LHCN-M2 (cell line): ENCODE results near the gene COPS6. TPM values are rescaled to one million over a fixed set of nuclear protein-coding genes. Genes with fewer than 3 reads are reported as not detected.
A peak's percentile ranks its signal among the peaks of the same experiment; 100 is the strongest.
"Not testable (repeated sequence)": the region's sequence is repeated elsewhere in the genome, so short reads cannot be mapped to it uniquely, and the experiment has no call there.

Source experiments
- DNase-seq: peaks from one replicate; pipeline ENCODE4 v3.0.0-alpha.2; 2012; ENCODE audit warnings: low read depth
- total RNA-seq: library from RNA; depleted of rRNA; stranded (reverse); fragments of >200 nt; gene quantifications from 2 replicates; pipeline ENCODE4 v1.2.3, GENCODE V29; 2014; rRNA removed

COPS6 gene
- total RNA-seq, 1 experiment from 2014 or later, result 100 TPM

DNA sequence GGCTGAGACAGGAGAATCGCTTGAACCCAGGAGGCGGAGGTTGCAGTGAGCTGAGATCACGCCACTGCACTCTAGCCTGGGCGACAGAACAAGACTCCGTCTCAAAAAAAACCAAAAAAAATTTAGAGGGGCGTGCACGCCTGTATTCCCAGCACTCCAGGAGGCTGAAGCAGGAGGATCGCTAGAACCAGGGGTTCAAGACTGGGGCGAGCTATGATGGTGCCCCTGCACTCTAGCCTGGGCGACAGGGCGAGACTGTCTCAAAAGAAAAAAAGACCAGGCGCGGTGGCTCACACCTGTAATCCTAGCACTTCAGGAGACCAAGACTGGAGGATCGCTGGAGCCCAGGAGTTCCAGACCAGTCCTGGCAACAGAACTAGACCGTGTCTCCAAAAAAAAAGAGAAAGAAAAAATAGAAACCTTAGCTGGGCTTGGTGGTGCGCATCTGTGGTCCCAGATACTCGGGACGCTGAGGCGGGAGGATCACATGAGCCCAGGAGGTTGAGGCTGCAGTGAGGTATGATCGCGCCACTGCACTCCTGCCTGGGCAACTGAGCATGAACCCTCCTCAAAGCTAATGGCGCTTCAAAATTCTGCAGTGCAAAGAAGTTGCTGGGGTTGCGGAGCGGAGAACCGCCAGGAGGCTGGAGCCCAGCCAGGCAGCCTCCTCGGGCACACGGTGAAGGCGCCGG lies 37.6 kb downstream of the COPS6 start:
- DNase-seq, result no peak

GRCh38 chr7:100126931-100127865 lies 38.4 kb downstream of the COPS6 start, which contains the start of gene MBLAC1:
MBLAC1 (plus strand) TSS chr7:100126967; CDS start chr7:100127396, 429 bp downstream.
- peak; percentile 93 for DNase-seq

- no peak for DNase-seq
These were observed 39.3 kb downstream of the COPS6 start for GRCh38 chr7:100127866-100128636.

GRCh38 chr7:100128637-100128963 lies 39.8 kb downstream of the COPS6 start:
- no peak for DNase-seq

DNA sequence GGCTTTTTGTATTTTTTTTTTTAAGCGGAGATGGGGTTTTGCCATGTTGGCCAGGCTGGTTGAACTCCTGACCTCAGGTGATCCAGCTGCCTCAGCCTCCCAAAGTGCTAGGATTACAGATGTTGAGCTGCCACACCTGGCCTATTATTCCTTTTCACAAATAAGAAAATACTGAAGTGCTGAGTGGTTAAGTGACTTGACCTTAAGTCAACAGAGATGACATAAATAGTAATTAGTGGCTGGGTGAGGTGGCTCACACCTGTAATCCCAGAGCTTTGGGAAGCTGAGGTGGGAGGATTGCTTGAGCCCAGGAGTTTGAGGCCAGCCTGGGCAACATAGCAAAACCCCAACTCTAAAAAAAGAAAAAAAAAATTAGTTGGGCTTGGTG lies 41.4 kb downstream of the COPS6 start:
- not testable (repeated sequence) for DNase-seq

- peak; percentile 45 for DNase-seq
These were observed 42.1 kb downstream of the COPS6 start for GRCh38 chr7:100130608-100131453.

DNA sequence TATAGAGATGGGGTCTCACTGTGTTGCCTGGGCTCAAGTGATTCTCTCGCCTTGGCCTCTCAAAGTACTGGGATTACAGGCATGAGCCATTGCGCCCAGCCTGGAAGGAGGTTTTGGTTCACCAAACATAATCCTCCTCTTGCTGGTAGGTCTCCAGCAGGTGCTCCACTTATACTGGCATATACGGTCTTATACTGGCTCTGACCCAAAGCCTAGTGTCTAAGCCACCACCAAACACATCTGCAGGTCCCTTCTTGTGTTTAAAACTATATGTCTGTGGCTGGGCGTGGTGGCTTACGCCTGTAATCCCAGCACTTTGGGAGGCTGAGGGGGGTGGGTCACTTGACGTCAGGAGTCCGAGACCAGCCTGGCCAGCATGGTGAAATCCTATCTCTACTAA lies 43.4 kb downstream of the COPS6 start:
- no peak for DNase-seq

DNA sequence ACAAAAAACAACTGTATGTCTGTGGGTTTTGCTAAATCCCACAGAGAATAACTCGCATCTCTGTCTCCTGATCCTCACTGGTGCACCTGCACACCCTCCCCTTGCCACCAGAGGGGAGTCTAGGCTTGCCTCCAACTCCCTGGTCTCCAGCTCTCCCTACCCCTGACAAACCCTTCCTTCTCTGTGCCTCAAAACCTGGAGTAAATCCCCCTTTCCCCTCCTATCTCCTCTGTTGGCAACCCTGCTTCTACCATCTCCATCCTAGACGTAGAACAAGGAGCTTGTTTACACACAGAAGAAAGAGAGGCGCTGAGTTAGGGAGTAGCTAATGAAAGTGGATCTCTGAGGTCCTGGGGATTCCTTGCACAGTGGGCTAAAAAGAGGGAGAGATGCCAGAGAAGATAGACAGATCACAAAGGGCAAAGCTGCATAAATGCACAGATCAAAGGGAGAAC lies 44.0 kb downstream of the COPS6 start:
- DNase-seq, result peak; percentile 62

DNA sequence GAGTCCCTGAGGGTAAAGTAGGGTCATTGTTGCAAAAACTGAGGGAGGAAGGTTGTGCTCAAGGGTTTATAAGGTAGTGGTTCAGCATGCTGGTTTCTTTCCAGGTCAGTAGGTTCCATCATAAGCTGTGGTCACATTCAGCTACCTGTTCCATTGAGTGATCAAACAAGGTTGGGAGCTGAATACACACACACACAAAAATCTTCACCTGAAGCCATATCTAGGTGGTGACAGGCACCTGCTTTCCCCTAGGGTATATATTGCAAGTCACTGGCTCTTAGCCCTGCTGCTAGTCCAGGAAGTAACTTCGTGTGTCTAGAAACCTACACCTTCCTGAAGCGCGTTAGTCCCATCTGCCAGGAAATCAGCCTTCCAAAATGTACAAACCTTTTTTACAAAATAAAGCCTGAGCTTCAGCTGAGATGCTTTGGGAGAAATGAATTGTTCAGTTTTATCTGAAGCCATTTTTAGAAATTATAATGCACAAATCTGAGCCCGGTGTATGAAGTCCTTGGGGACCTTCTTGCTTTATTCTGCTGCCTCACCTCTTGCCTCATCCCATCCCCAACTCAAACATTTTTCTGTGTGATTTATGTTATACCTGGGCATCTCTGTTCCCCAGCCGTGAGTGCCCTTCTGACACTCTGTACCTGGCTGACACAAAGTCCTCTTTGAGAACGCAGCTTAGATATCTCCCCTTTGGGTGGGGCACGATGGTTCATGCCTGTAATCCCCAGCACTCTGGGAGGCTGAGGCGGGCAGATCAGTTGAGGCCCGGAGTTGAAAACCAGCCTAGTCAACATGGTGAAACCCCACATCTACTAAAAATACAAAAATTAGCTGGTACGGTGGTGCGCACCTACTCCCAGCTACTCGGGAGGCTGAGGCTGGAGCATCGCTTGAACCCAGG lies 49.3 kb downstream of the COPS6 start:
- no peak for DNase-seq

GRCh38 chr7:100141555-100141949 lies 52.8 kb downstream of the COPS6 start:
- no peak for DNase-seq

Other genes with a start within 250 kb of the COPS6 start
- not detected in 2 replicates for gene OR2AE1, start 211.9 kb upstream of the COPS6 start, total RNA-seq
- 29.7 and 32.5 TPM in 2 replicates for gene TRIM4, start 169.4 kb upstream of the COPS6 start, total RNA-seq
- not detected in 2 replicates for gene GJC3, start 159.3 kb upstream of the COPS6 start, total RNA-seq
- not detected in 2 replicates for gene AZGP1, start 112.9 kb upstream of the COPS6 start, total RNA-seq
- 19.0 and 21.2 TPM in 2 replicates for gene ZKSCAN1, start 73.4 kb upstream of the COPS6 start, total RNA-seq
- gene ZSCAN21, start 39.2 kb upstream of the COPS6 start, total RNA-seq, result 11.8 and 12.6 TPM in 2 replicates
- gene ZNF3, start 7.2 kb upstream of the COPS6 start, total RNA-seq, result 31.0 and 32.9 TPM in 2 replicates
- gene MCM7, start 12.4 kb downstream of the COPS6 start, total RNA-seq, result 283 and 290 TPM in 2 replicates
- 53.1 and 59.9 TPM in 2 replicates for gene AP4M1, start 12.7 kb downstream of the COPS6 start, total RNA-seq
- 98.4 and 106 TPM in 2 replicates for gene TAF6, start 30.4 kb downstream of the COPS6 start, total RNA-seq
- 23.2 and 28.0 TPM in 2 replicates for gene CNPY4, start 30.7 kb downstream of the COPS6 start, total RNA-seq
- 1.9 and 5.9 TPM in 2 replicates for gene MBLAC1, start 38.0 kb downstream of the COPS6 start, total RNA-seq
- gene LAMTOR4, start 59.9 kb downstream of the COPS6 start, total RNA-seq, result 165 and 202 TPM in 2 replicates
- 18.8 and 21.8 TPM in 2 replicates for gene TRAPPC14, start 69.8 kb downstream of the COPS6 start, total RNA-seq
- gene GAL3ST4, start 79.6 kb downstream of the COPS6 start, total RNA-seq, result 6.7 and 9.8 TPM in 2 replicates
- 9.6 and 9.9 TPM in 2 replicates for gene GPC2, start 88.4 kb downstream of the COPS6 start, total RNA-seq
- gene STAG3, start 88.9 kb downstream of the COPS6 start, total RNA-seq, result 0.23 and 0.96 TPM in 2 replicates
- gene PVRIG, start 131.0 kb downstream of the COPS6 start, total RNA-seq, result not detected in 2 replicates
- gene SPDYE3, start 218.7 kb downstream of the COPS6 start, total RNA-seq, result not detected in 2 replicates